Activated T-helper 1 cell treated with anti-CD3 and anti-CD28 coated beads, Interleukin-2, amount 50 U/mL, for 16 hours (primary cell): ENCODE measurements around the gene RBM39.
"Not testable (repeated sequence)": the region's sequence is repeated elsewhere in the genome, so short reads cannot be mapped to it uniquely, and the experiment has no call there.

Experiments
- DNase-seq, 2 donors: peaks; one replicate each; pipeline ENCODE4 v3.0.0-alpha.2; 2020; ENCODE audit warnings: low read depth in 1 of 2, low spot score in 1 of 2

RBM39 gene

GRCh38 chr20:35706591-35707529 lies 35.2 kb downstream of the RBM39 start:
- DNase-seq = not testable (repeated sequence)

DNA sequence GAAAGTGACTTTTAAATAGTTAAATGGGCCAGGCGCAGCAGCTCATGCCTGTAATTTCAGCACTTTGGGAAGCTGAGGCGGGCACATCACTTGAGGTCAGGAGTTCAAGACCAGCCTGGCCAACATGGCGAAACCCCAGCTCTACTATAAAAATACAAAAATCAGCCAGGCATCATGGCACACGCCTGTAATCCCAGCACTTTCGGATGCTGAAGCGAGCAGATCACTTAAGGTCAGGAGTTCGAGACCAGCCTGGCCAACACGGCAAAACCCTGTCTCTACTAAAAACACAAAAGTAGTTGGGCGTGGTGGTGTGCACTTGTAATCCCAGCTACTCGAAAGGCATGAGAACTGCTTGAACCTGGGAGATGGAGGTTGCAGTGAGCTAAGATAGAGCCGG lies 36.2 kb downstream of the RBM39 start:
- DNase-seq = not testable (repeated sequence)

GRCh38 chr20:35704514-35705261 lies 37.4 kb downstream of the RBM39 start:
- DNase-seq = no peak

DNA sequence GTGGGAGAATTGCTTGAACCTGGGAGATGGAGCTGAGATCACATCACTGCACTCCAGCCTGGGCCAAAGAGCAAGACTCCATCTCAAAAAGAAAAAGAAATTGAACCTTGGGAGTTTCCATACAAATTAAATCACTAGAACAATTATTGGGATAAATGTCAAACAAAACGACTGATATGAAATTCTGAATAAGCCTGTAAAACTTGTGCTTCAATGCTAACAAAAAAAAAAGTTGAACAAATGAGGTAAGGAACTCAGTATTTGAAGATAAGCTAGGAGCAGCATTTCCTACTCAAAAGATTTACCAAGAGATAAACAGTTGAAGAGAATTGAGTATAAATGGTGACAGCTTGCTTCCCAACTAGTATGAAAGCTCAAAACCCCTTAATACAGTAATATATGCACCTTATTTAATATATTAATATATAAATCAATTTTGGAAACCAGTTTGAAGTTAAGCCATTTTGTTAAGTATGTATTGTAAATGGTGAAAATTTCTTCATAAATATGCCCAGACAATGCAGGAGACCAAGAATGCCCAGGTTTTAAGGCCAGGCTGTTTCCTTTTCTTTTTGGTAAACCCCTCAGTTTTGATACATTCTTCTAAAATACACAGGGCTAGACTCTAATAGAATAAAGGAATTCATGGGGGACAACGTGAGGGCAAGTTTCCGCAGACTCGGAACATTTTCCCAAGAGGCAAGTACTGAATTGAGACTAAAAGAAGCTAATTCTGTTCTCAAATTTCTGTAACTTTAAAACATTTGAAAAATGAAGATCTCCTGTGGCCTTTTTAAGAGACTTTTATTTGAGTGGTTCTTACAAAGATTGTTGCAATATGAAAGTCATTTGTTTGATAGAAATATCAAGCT lies 39.0 kb downstream of the RBM39 start:
- no peak for DNase-seq

DNA sequence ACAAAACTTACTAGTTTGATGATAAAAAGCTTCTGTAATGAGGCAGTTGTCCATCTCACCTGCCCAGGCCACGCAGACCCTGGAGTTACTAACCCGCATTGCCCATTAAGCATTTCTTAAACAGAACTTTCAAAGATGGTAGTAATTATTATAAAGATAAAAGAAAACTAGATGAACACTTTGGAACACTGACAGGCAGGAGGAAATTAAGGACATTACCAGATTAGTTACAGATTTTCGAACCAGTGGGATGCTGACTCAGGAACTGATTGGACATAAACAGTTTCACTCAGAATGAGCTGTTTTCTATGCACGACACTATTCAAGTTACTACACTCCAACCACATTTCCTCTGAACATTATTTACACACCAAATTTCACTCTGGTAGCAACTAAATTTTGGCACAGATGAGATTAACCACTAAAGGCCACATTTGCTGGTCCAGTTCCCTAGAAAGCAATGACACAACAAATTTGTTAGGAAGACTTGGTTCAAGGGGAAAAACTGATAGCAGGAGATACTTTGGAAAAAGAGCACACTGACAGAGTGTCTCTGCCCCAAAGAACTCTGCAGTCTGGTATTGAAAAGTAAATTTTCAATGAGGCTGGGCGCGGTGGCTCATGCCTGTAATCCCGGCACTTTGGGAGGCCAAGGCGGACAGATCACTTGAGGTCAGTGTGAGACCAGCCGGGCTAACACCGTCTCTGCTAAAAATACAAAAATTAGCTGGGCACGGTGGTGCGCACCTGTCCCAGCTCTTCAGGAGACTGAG lies 39.8 kb downstream of the RBM39 start:
- DNase-seq = no peak

GRCh38 chr20:35700625-35701148 lies 41.4 kb downstream of the RBM39 start:
- no peak for DNase-seq

DNA sequence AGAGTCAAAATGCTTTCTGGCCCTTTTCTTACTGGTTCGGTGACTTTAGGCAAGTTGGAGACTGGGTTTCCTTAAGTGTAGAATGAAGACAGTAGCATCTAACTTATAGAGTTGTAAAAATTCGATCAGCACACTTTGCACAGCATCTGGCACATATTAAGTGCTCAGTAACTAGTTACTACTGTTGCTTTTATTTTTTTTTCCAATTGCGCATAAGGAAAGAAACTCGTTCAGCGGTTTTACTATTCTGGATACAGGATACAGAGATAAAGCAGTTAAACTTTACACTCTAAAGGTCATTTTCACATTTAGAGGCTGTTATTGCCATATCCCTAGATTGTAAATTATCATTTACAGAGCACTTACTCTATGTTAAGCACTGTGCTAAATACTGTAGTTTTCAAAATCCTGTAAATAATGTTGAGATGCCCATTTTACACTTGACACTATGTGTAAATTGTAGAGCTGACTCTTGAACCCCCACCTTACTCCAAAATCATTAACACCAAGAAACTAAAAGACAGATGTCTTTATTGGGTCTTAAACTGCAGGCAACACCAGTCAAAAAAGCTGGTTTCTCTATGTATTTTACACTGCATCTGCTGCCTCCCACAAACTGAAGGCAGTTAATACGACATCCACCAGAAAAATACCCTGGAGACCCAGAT lies 42.0 kb downstream of the RBM39 start:
- no peak for DNase-seq

GRCh38 chr20:35699127-35699956 lies 42.7 kb downstream of the RBM39 start, which contains the start of the genes NFS1 and ROMO1:
NFS1 (minus strand) TSS chr20:35699352; CDS start chr20:35699288, 64 bp downstream.
ROMO1 (plus strand) TSS chr20:35699405; CDS start chr20:35699633, 228 bp downstream.
- peak; percentile 71 to 83 for DNase-seq

DNA sequence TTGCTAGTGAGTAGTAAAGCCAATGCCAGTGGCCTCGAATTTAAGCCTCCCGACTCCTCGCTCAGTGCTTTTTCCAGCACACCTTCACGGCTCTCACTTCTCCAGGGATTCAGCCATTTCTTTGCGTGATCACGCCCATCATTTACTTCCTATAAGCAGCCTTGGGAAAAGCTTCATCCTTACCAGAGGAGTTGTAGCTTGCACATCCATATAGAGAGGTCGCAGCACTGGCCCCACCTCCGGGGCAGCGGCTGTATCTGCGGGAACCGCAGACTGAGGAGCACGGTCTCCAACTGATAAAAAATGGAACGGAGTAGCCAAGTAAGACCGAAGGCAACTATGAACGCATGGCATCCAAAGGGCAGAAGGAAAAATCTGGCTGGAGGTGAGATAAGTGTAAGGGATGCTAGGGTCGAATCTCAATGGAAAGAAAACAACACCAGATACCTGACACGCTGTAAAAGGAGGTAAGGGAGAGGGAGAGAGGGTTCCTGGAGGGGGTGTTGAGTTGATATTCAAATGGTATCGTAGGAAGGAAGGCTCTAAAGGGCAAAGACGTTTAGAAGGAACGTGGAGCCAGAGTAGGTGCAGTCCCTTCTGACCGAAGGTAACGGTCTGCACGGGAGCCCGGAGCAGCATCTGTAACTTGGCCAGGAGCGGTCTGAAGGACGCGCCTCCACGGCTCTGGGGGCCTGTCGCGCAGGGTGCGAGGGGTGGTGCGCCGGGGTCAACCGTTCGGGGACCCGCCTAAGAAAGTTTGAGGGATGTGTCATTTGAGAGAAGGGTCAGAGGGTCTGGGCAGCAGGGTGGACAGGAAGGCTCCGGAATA lies 43.5 kb downstream of the RBM39 start:
- DNase-seq = no peak

DNA sequence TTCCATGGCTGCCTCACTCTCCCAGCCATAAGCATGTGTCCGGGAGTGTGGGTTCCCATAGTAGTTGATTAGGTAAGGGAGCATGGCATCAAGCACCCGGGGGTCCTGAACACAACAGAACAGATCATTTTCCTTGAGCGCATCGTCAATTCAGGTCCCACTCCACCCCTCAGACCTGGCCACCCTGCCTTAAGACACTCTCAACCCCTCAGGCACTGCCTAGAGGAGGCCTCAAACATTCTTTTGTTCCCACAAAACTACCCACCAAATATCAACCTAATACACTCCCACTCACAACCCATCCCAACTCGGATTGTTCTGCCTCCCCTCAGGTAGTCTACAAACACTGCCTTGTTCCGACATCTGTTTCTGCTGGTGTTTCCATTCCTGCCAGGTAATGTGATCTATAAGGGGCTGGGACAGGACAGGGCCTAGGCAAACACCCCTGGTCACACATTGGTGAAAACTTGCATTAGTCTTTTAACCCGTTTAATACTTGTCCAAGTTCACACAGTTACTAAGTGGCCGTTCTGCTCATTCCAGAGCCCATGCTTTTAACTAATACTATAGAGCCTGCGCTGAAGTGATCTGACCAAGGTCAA lies 44.3 kb downstream of the RBM39 start:
- no peak for DNase-seq

- DNase-seq = no peak
These were observed 46.1 kb downstream of the RBM39 start for GRCh38 chr20:35695978-35696377.

DNA sequence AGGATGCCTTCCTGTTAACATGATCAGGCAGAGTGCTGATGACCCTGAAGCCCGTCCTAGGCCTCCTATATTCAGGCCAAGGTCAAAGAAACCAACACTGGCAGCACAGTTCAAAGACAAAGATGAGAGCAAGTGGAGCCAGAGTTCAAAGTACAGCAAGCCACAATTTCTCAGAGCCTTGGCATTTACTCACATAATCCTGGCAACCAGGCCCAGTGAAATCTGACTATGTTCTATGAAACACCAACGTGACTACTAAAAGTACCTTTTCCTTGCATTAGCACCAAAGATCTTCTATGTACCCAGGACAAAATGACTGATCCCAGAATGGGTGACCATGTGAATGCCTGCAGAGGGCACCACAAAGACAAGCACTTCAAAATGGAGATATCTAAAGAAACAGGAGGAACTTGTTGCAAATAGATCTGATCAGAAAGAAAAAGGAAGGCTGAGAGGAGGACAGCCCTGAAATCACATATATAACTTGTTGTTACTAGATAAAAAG lies 46.8 kb downstream of the RBM39 start:
- no peak for DNase-seq

GRCh38 chr20:35690265-35690664 lies 51.8 kb downstream of the RBM39 start:
- DNase-seq = no peak

- not testable (repeated sequence) for DNase-seq
These were observed 55.2 kb downstream of the RBM39 start for GRCh38 chr20:35686872-35687271.

- not testable (repeated sequence) for DNase-seq
These were observed 56.7 kb downstream of the RBM39 start for GRCh38 chr20:35685368-35685767.

DNA sequence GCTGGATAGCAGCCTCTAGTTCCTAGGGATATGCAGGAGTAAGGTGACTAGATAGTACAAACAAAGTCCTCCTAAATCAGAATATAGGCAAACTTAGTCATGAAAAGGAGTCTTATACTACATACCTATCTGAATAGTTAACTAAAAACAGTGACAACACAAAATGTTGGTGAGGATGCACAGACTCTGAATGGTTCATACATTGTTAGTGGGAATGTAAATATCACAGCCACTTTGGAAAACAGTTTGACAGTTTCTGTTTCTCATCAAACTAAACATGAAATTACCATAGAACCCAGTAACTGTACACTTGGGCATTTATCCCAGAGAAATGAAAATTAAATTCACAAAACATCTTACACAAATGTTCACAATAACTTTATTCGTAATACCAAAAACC lies 60.1 kb downstream of the RBM39 start:
- no peak for DNase-seq
